H1 (cell line): ENCODE measurements around the gene AQP7. TPM values are rescaled to one million over a fixed set of nuclear protein-coding genes. Genes with fewer than 3 reads are reported as not detected.

Experiments used
- CTCF ChIA-PET: fragments of 300-600 bp; sonication (Branson Sonifier 250); formaldehyde crosslinking; loops from one replicate; lab custom pipeline; 2021; ENCODE audit not compliant: partially characterized antibody; lab: Charles Lee
- POLR2A ChIA-PET: fragments of 300-600 bp; sonication (Branson Sonifier 250); formaldehyde crosslinking; loops from one replicate; lab custom pipeline; 2021; ENCODE audit warnings: inconsistent platforms; ENCODE audit not compliant: partially characterized antibody; lab: Charles Lee
- DNase-seq, 2 experiments: peaks; one replicate each; pipeline versions ENCODE4 v3.0.0 to v3.0.0-alpha.2; 2010 to 2022; ENCODE audit warnings: low spot score in 2 of 2, low read depth in 1 of 2, mixed read lengths in 1 of 2
- FAIRE-seq: peaks from 2 replicates; lab custom pipeline; 2011; peaks lifted over from hg19 to GRCh38; lab: Jason Lieb, UNC
- H2AFZ ChIP-seq: 2 replicates; pipeline ENCODE4 v1.8.1; 2012; ENCODE audit warnings: low read length, inconsistent platforms
- H2AK5ac ChIP-seq: 2 replicates; pipeline ENCODE4 v1.6.1; 2013; ENCODE audit warnings: low read depth, low read length
- H2BK120ac ChIP-seq: replicated peaks from 2 replicates; pipeline ENCODE3; 2013; ENCODE audit warnings: low read depth, low read length, inconsistent platforms
- H2BK12ac ChIP-seq: 2 replicates; pipeline ENCODE4 v1.6.1; 2013; ENCODE audit warnings: low read depth, low read length
- H2BK15ac ChIP-seq: 2 replicates; pipeline ENCODE4 v1.6.1; 2013; ENCODE audit warnings: low read length
- H2BK20ac ChIP-seq: 2 replicates; pipeline ENCODE4 v1.6.1; 2013; ENCODE audit warnings: low read length
- H2BK5ac ChIP-seq: 2 replicates; pipeline ENCODE4 v1.6.1; 2013; ENCODE audit warnings: low read depth, low read length
- H3K14ac ChIP-seq: 2 replicates; pipeline ENCODE4 v1.6.1; 2013; ENCODE audit warnings: inconsistent platforms; ENCODE audit not compliant: insufficient read length
- H3K18ac ChIP-seq: 2 replicates; pipeline ENCODE4 v1.6.1; 2013; ENCODE audit warnings: low read length; ENCODE audit errors: extremely low read depth
- H3K23ac ChIP-seq: 2 replicates; pipeline ENCODE4 v1.6.1; 2013; ENCODE audit warnings: inconsistent platforms; ENCODE audit not compliant: insufficient read length
- H3K23me2 ChIP-seq: 2 replicates; pipeline ENCODE4 v1.6.1; 2013; ENCODE audit warnings: low read depth, low read length
- H3K27ac ChIP-seq: 2 replicates; pipeline ENCODE4 v1.6.1; 2011; ENCODE audit warnings: low read depth, low read length, inconsistent platforms
- H3K27me3 ChIP-seq, 4 experiments: replicated peaks in 1 of 4; 1 replicate in 1 of 4; 2 replicates in 3 of 4; pipeline versions ENCODE4 v1.6.1 to v1.8.1; 2011 to 2013; ENCODE audit warnings: low read length in 3 of 4, mild to moderate bottlenecking in 3 of 4, inconsistent platforms in 2 of 4, mixed read lengths in 2 of 4, moderate library complexity in 1 of 4; ENCODE audit not compliant: control insufficient read depth in 3 of 4, insufficient read depth in 3 of 4; ENCODE audit errors: extremely low read depth in 1 of 4
- H3K36me3 ChIP-seq, 4 experiments: 2 replicates each; pipeline versions ENCODE4 v1.6.1 to v1.8.1; 2011 to 2013; ENCODE audit warnings: mild to moderate bottlenecking in 4 of 4, low read length in 3 of 4, moderate library complexity in 2 of 4, control low read depth in 1 of 4, inconsistent platforms in 1 of 4; ENCODE audit not compliant: insufficient read depth in 4 of 4, control insufficient read depth in 2 of 4
- H3K4ac ChIP-seq: replicated peaks from 2 replicates; pipeline ENCODE3; 2013; ENCODE audit warnings: low read length, low read depth, mixed read lengths, inconsistent platforms; ENCODE audit not compliant: insufficient read length
- H3K4me1 ChIP-seq, 4 experiments: replicated peaks in 1 of 4; 1 replicate in 1 of 4; 2 replicates in 3 of 4; pipeline versions ENCODE4 v1.6.1 to v1.8.1; 2011 to 2013; ENCODE audit warnings: low read length in 3 of 4, inconsistent platforms in 2 of 4, mixed read lengths in 1 of 4; ENCODE audit not compliant: insufficient read depth in 4 of 4, control insufficient read depth in 3 of 4
- H3K4me2 ChIP-seq, 2 experiments: 2 replicates each; pipeline versions ENCODE4 v1.6.1 to v1.8.1; 2011 to 2013; ENCODE audit warnings: low read depth in 2 of 2, low read length in 2 of 2, control low read depth in 1 of 2, inconsistent platforms in 1 of 2, mild to moderate bottlenecking in 1 of 2; ENCODE audit not compliant: insufficient read depth in 1 of 2
- H3K4me3 ChIP-seq, 4 experiments: fragments of 200-600, 300-600 bp in 1 of 4; sonication (generic), shearing (Covaris generic), sonication (Bioruptor Twin) in 1 of 4; 2 replicates each; pipeline versions ENCODE4 v1.5.1 to v1.8.1; 2011 to 2016; ENCODE audit warnings: low read length in 4 of 4, low read depth in 3 of 4, control low read depth in 2 of 4, inconsistent platforms in 2 of 4, mild to moderate bottlenecking in 2 of 4, mixed read lengths in 1 of 4, moderate library complexity in 1 of 4; ENCODE audit not compliant: insufficient read depth in 2 of 4; ENCODE audit errors: extremely low read depth in 1 of 4
- H3K56ac ChIP-seq: replicated peaks from 2 replicates; pipeline ENCODE3; 2013; ENCODE audit warnings: low read depth, mild to moderate bottlenecking, mixed read lengths, low read length, inconsistent platforms; ENCODE audit not compliant: insufficient read length
- H3K79me1 ChIP-seq: 2 replicates; pipeline ENCODE4 v1.6.1; 2013; ENCODE audit warnings: low read depth, low read length, control low read depth
- H3K79me2 ChIP-seq, 2 experiments: 2 replicates each; pipeline versions ENCODE4 v1.6.1 to v1.8.1; 2012 to 2013; ENCODE audit warnings: low read length in 2 of 2, mild to moderate bottlenecking in 2 of 2, inconsistent platforms in 1 of 2; ENCODE audit not compliant: insufficient read depth in 2 of 2, control insufficient read depth in 1 of 2
- H3K9ac ChIP-seq, 4 experiments: replicated peaks in 1 of 4; 1 replicate in 1 of 4; 2 replicates in 3 of 4; pipeline versions ENCODE4 v1.6.1 to v1.8.1; 2011 to 2013; ENCODE audit warnings: low read depth in 3 of 4, low read length in 3 of 4, control low read depth in 2 of 4, mild to moderate bottlenecking in 2 of 4, moderate library complexity in 2 of 4, inconsistent platforms in 1 of 4; ENCODE audit errors: extremely low read depth in 1 of 4
- H3K9me3 ChIP-seq, 2 experiments: 2 replicates each; pipeline versions ENCODE4 v1.6.1 to v1.8.1; 2012 to 2013; ENCODE audit warnings: mild to moderate bottlenecking in 2 of 2, moderate library complexity in 2 of 2, control low read depth in 1 of 2, inconsistent platforms in 1 of 2, low read depth in 1 of 2, low read length in 1 of 2, mixed read lengths in 1 of 2; ENCODE audit not compliant: insufficient read depth in 2 of 2
- H4K20me1 ChIP-seq, 2 experiments: replicated peaks in 1 of 2; 2 replicates each; pipeline versions ENCODE3 to v1.8.1; 2011 to 2013; ENCODE audit warnings: inconsistent platforms in 2 of 2, low read length in 2 of 2, mild to moderate bottlenecking in 1 of 2; ENCODE audit not compliant: insufficient read depth in 2 of 2, control insufficient read depth in 1 of 2
- H4K5ac ChIP-seq: 2 replicates; pipeline ENCODE4 v1.6.1; 2013; ENCODE audit warnings: low read length, low read depth, mixed read lengths, inconsistent platforms; ENCODE audit not compliant: insufficient read length
- H4K8ac ChIP-seq: 2 replicates; pipeline ENCODE4 v1.8.0; 2013; ENCODE audit warnings: mild to moderate bottlenecking, moderate library complexity, low read length, inconsistent platforms; ENCODE audit not compliant: insufficient read depth; ENCODE audit errors: extremely low read depth
- H4K91ac ChIP-seq: replicated peaks from 2 replicates; pipeline ENCODE3; 2013; ENCODE audit warnings: low read length, mixed read lengths, inconsistent platforms; ENCODE audit not compliant: insufficient read length
- CHD2 ChIP-seq: IDR thresholded peaks from 2 replicates; pipeline ENCODE4 v1.6.1; 2012; ENCODE audit warnings: low read length, improper control_type of control experiment
- EP300 ChIP-seq, 2 experiments: IDR thresholded peaks; 1 replicate in 1 of 2; 2 replicates in 1 of 2; pipeline ENCODE4 v1.6.1; 2011 to 2012; ENCODE audit warnings: low read depth in 2 of 2, low read length in 2 of 2, mild to moderate bottlenecking in 2 of 2, borderline replicate concordance in 1 of 2, inconsistent platforms in 1 of 2, moderate library complexity in 1 of 2
- SP1 ChIP-seq: IDR thresholded peaks from 2 replicates; pipeline ENCODE4 v1.6.1; 2011; ENCODE audit warnings: low read depth, low read length
- WGBS, 2 experiments: shearing (Covaris generic) in 1 of 2; methylation state at CpG; one replicate each; pipeline versions ENCODE4 v1.1.6 to v1.1.7; 2013 to 2015; ENCODE audit warnings: low lambda C conversion rate in 2 of 2, mixed read lengths in 2 of 2, inconsistent platforms in 1 of 2, low coverage in 1 of 2, missing lambda C conversion rate in 1 of 2; ENCODE audit not compliant: insufficient replicate concordance in 2 of 2, insufficient coverage in 1 of 2, insufficient read length in 1 of 2; ENCODE audit errors: extremely low coverage in 1 of 2, missing lambda C conversion rate in 1 of 2; 5-methylcytosine and 5-hydroxymethylcytosine counted together
- polyA plus RNA-seq, 7 experiments: library from polyadenylated mRNA; depleted of rRNA in 3 of 7; stranded (reverse) in 5 of 7; unstranded in 2 of 7; fragments of >200 nt in 5 of 7; fragments of 200-250 nt in 2 of 7; gene quantifications; 1 replicate in 5 of 7; 2 replicates in 1 of 7; 4 replicates in 1 of 7; pipeline versions ENCODE4 v1.2.1 to v1.2.3, GENCODE V29; 2011 to 2013; ENCODE audit warnings: missing spikeins in 2 of 7, mixed read lengths in 2 of 7
- total RNA-seq: library from RNA; stranded (reverse); fragmentation: NEBNext Ultra II Directional; extraction: Animal tissue kit (Norgen Biotek cat#: 25700); gene quantifications from 2 replicates; pipeline ENCODE4 v1.2.1, GENCODE V29; 2021
- TF ChIP-seq, protein P1 (sequence below): IDR thresholded peaks from 2 replicates; pipeline ENCODE4 v1.6.1; 2012; ENCODE audit warnings: low read length, inconsistent platforms

The AQP7 gene
- total and polyA plus RNA-seq, 2 of the 8 experiments (the other 6 are each of a cell fraction or from before 2014, with no cell fraction given), result not detected

DNA sequence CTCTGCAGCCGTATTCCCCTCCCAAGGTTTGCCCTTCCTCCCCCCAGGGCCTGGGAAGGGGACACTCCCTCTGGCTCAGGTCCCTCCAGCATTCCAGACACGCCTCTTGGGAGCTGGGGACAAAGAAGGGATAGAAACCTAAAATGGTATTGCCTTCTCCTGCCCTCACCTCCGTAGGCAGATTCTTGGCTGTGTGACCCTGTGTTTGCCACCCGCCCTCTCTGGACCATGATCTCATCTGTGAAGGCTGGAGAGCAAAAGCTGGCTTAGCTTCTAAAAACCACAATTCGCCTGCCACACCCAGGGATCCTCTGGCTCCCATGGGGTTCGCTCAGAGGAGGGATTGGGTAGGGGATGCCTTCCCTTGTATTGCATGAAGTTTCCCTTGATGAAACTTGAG lies 37.4 kb upstream of the AQP7 start:
- no peak overlapping the region for H3K9ac ChIP-seq
- no peak overlapping the region; the same call in 1 of the 2 replicates for H4K8ac ChIP-seq
- POLR2A ChIA-PET, result interaction anchor here (1.3 kb wide), 1 partner anchor 14 kb away, joined by 3 read pairs; no protein-coding TSS in a partner anchor
- H2AK5ac ChIP-seq, result 0 out of 2 replicates have a peak overlapping the region, but pooled peaks have one; percentile 65
- H3K9me3 ChIP-seq, result no peaks in the 10 kb centered on the region
- H2BK5ac ChIP-seq, result no peak overlapping the region
- no peak overlapping the region for H2BK120ac ChIP-seq
- H4K5ac ChIP-seq, result no peak overlapping the region
- no peaks in the 10 kb centered on the region for H4K20me1 ChIP-seq
- H4K91ac ChIP-seq, result no peak overlapping the region
- no peak overlapping the region for H2BK12ac ChIP-seq
- no peak overlapping the region for H3K56ac ChIP-seq
- H3K18ac ChIP-seq, result no peak overlapping the region
- H2BK15ac ChIP-seq, result no peak overlapping the region
- no peak overlapping the region for H3K4me3 ChIP-seq
- no peaks in the 10 kb centered on the region for H3K79me1 ChIP-seq
- H3K4me1 ChIP-seq, result peaks cover 0 to 14% (median 7%) of the 10 kb centered on the region in 4 experiments; a peak in 3 of 7 replicates
- H3K36me3 ChIP-seq, result no peaks in the 10 kb centered on the region
- WGBS, 2 experiments, result 84% methylated on average over 6 of the region's 6 CpGs; no CpG with 5 or more reads in 1 of the 2 experiments
- H3K23me2 ChIP-seq, result no peaks in the 10 kb centered on the region
- no peak overlapping the region for H3K23ac ChIP-seq
- FAIRE-seq (no peak), DNase-seq (no peak)
- no peak overlapping the region for H3K14ac ChIP-seq
- no peak overlapping the region for H3K4me2 ChIP-seq
- H3K27me3 ChIP-seq, result no peaks in the 10 kb centered on the region; a peak in 1 of 7 replicates
- H3K4ac ChIP-seq, result no peak overlapping the region
- CTCF ChIA-PET, result interaction anchor here (1.2 to 9.1 kb wide), 5 partner anchors 12 to 58 kb away, joined by 3 to 63 read pairs (median 6); no protein-coding TSS in a partner anchor
- no peak overlapping the region for H3K27ac ChIP-seq
- H3K79me2 ChIP-seq, result no peaks in the 10 kb centered on the region
- no peak overlapping the region for H2AFZ ChIP-seq
- H2BK20ac ChIP-seq, result peak overlapping the region; percentile 48; the same call in 1 of the 2 replicates
- TF ChIP-seq CHD2 (no peak), EP300 (IDR thresholded peaks at IDR 0.05; ENCODE audit: borderline replicate concordance in 1 of 2, low read depth in 2 of 2, low read length in 2 of 2) (no peak), SP1 (no peak)
- TF ChIP-seq, protein P1, sequence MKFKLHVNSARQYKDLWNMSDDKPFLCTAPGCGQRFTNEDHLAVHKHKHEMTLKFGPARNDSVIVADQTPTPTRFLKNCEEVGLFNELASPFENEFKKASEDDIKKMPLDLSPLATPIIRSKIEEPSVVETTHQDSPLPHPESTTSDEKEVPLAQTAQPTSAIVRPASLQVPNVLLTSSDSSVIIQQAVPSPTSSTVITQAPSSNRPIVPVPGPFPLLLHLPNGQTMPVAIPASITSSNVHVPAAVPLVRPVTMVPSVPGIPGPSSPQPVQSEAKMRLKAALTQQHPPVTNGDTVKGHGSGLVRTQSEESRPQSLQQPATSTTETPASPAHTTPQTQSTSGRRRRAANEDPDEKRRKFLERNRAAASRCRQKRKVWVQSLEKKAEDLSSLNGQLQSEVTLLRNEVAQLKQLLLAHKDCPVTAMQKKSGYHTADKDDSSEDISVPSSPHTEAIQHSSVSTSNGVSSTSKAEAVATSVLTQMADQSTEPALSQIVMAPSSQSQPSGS, result no peak
